ENCODE data around the gene RNH1. TPM values are rescaled to one million over a fixed set of nuclear protein-coding genes. Genes with fewer than 3 reads are reported as not detected.

The RNH1 gene
- total RNA-seq, 1 experiment from 2014 or later = 103 TPM

- intact Hi-C loops (cut with micrococcal nuclease; ENCODE audit: unreplicated experiment) = no loop called here
- Mint-ChIP-seq H3K4me3 (ENCODE audit: low read depth, unreplicated experiment) (no peak overlapping the region), H3K4me1 (ENCODE audit: low read depth, unreplicated experiment) (no peaks in the 10 kb centered on the region), H3K27me3 (ENCODE audit: unreplicated experiment) (no peaks in the 10 kb centered on the region), H3K9me3 (ENCODE audit: low read depth, unreplicated experiment) (no peaks in the 10 kb centered on the region), H3K27ac (ENCODE audit: unreplicated experiment) (no peak overlapping the region), H3K36me3 (ENCODE audit: insufficient read depth, unreplicated experiment) (peaks cover 17% of the 10 kb centered on the region)
- no TSS peak for BruUV-seq (replicated peaks)
- TF ChIP-seq CTCF (IDR thresholded peaks at IDR 0.05; ENCODE audit: unreplicated experiment) = no peak
- CTCF ChIA-PET = no interaction called here
- DNase-seq = no peak
These were observed 20.9 kb downstream of the RNH1 start for GRCh38 chr11:486189-486588.

GRCh38 chr11:484616-485015 lies 22.4 kb downstream of the RNH1 start:
- CTCF ChIA-PET = no interaction called here
- no TSS peak for BruUV-seq (replicated peaks)
- TF ChIP-seq CTCF (IDR thresholded peaks at IDR 0.05; ENCODE audit: unreplicated experiment) = no peak

GRCh38 chr11:479311-479710 lies 27.7 kb downstream of the RNH1 start:
- no peaks in the 10 kb centered on the region for H3K36me3 Mint-ChIP-seq (ENCODE audit: insufficient read depth, unreplicated experiment)
- H3K27me3 Mint-ChIP-seq (ENCODE audit: unreplicated experiment) = no peaks in the 10 kb centered on the region
- H3K9me3 Mint-ChIP-seq (ENCODE audit: low read depth, unreplicated experiment) = no peaks in the 10 kb centered on the region
- H3K4me1 Mint-ChIP-seq (ENCODE audit: low read depth, unreplicated experiment) = no peaks in the 10 kb centered on the region
- DNase-seq = no peak
- TF ChIP-seq CTCF (IDR thresholded peaks at IDR 0.05; ENCODE audit: unreplicated experiment) = no peak
- no peak overlapping the region for H3K27ac Mint-ChIP-seq (ENCODE audit: unreplicated experiment)
- intact Hi-C loops (cut with micrococcal nuclease; ENCODE audit: unreplicated experiment) = no loop called here
- no peak overlapping the region for H3K4me3 Mint-ChIP-seq (ENCODE audit: low read depth, unreplicated experiment)
- BruUV-seq (replicated peaks) = no TSS peak
- CTCF ChIA-PET = no interaction called here

More at GRCh38 chr11:484616-485015, 22.4 kb downstream of the RNH1 start:
- H3K27me3 Mint-ChIP-seq (ENCODE audit: unreplicated experiment) = no peaks in the 10 kb centered on the region
- intact Hi-C loops (cut with micrococcal nuclease; ENCODE audit: unreplicated experiment) = no loop called here
- H3K27ac Mint-ChIP-seq (ENCODE audit: unreplicated experiment) = no peak overlapping the region
- H3K4me3 Mint-ChIP-seq (ENCODE audit: low read depth, unreplicated experiment) = no peak overlapping the region
- no peaks in the 10 kb centered on the region for H3K4me1 Mint-ChIP-seq (ENCODE audit: low read depth, unreplicated experiment)
- H3K36me3 Mint-ChIP-seq (ENCODE audit: insufficient read depth, unreplicated experiment) = peaks cover 7% of the 10 kb centered on the region
- no peak for DNase-seq
- H3K9me3 Mint-ChIP-seq (ENCODE audit: low read depth, unreplicated experiment) = no peaks in the 10 kb centered on the region

- Mint-ChIP-seq H3K4me1 (ENCODE audit: low read depth, unreplicated experiment) (no peaks in the 10 kb centered on the region), H3K27ac (ENCODE audit: unreplicated experiment) (no peak overlapping the region), H3K4me3 (ENCODE audit: low read depth, unreplicated experiment) (no peak overlapping the region), H3K36me3 (ENCODE audit: insufficient read depth, unreplicated experiment) (peaks cover under 1% of the 10 kb centered on the region), H3K27me3 (ENCODE audit: unreplicated experiment) (no peaks in the 10 kb centered on the region), H3K9me3 (ENCODE audit: low read depth, unreplicated experiment) (no peaks in the 10 kb centered on the region)
- no peak for DNase-seq
- no TSS peak for BruUV-seq (replicated peaks)
- CTCF ChIA-PET = interaction anchor here (1.3 kb wide), 1 partner anchor 7 kb away, joined by 4 read pairs; no protein-coding TSS in a partner anchor
- intact Hi-C loops (cut with micrococcal nuclease; ENCODE audit: unreplicated experiment) = no loop called here
- TF ChIP-seq CTCF (IDR thresholded peaks at IDR 0.05; ENCODE audit: unreplicated experiment) = no peak
These were observed 29.9 kb downstream of the RNH1 start for GRCh38 chr11:477052-477715.
